Esophagus muscularis mucosa (tissue), 4 donors: ENCODE data around the gene NFKB2. TPM values are rescaled to one million over a fixed set of nuclear protein-coding genes. Genes with fewer than 3 reads are reported as not detected.

Experiments used
- DNase-seq: peaks from one replicate; pipeline ENCODE4 v3.0.0-alpha.2; 2017; ENCODE audit errors: extremely low spot score
- H3K27ac ChIP-seq, 4 donors: fragments of 200-600 bp; sonication (generic); replicated peaks in 1 of 4; 1 replicate in 3 of 4; 2 replicates in 1 of 4; pipeline ENCODE4 v1.5.1; 2016 to 2019; ENCODE audit warnings: mild to moderate bottlenecking in 1 of 4
- H3K27me3 ChIP-seq, 4 donors: fragments of 200-600 bp; sonication (generic); one replicate each; pipeline versions ENCODE4 v1.5.1 to v1.6.0; 2016 to 2019
- H3K36me3 ChIP-seq, 4 donors: fragments of 200-600 bp; sonication (generic); one replicate each; pipeline ENCODE4 v1.5.1; 2016 to 2019
- H3K4me1 ChIP-seq, 4 donors: fragments of 200-600 bp; sonication (generic); one replicate each; pipeline ENCODE4 v1.5.1; 2016 to 2019
- H3K4me3 ChIP-seq, 4 donors: fragments of 200-600 bp; sonication (generic); 1 replicate in 2 of 4; 2 replicates in 2 of 4; pipeline ENCODE4 v1.5.1; 2016 to 2019; ENCODE audit warnings: mild to moderate bottlenecking in 4 of 4, moderate library complexity in 1 of 4
- H3K9me3 ChIP-seq, 4 donors: fragments of 200-600 bp; sonication (generic); 1 replicate in 3 of 4; 2 replicates in 1 of 4; pipeline ENCODE4 v1.5.1; 2016 to 2019
- CTCF ChIP-seq, 3 experiments: fragments of 200-600 bp in 2 of 3; fragments of 450-650 bp in 1 of 3; sonication (generic) in 2 of 3; IDR thresholded peaks; one replicate each; pipeline ENCODE4 v1.5.1; 2017 to 2019; ENCODE audit warnings: antibody characterized with exemption in 3 of 3, mild to moderate bottlenecking in 2 of 3, moderate library complexity in 1 of 3
- EP300 ChIP-seq: sonication (generic); formaldehyde crosslinking; IDR thresholded peaks from one replicate; pipeline ENCODE4 v1.6.1; 2017; ENCODE audit warnings: antibody characterized with exemption
- POLR2A ChIP-seq: fragments of 450-650 bp; IDR thresholded peaks from one replicate; pipeline ENCODE4 v1.6.1; 2017; ENCODE audit warnings: antibody characterized with exemption, moderate library complexity, mild to moderate bottlenecking, low read depth
- POLR2AphosphoS5 ChIP-seq, 2 donors: sonication (generic); formaldehyde crosslinking; IDR thresholded peaks; one replicate each; pipeline ENCODE4 v1.6.1; 2017; ENCODE audit warnings: antibody characterized with exemption in 2 of 2
- WGBS: methylation state at CpG from one replicate; pipeline ENCODE4 v1.1.5; 2018; 5-methylcytosine and 5-hydroxymethylcytosine counted together
- intact Hi-C: fragments of 100-400 bp; cut with DNase I; formaldehyde crosslinking; loops from one replicate; pipeline ENCODE4 v1.15.1; 2023
- total RNA-seq, 4 donors: library from RNA; depleted of rRNA; stranded (reverse); fragments of >200 nt; gene quantifications; one replicate each; pipeline versions ENCODE4 v1.1.0 to v1.2.1, GENCODE V29; 2016

NFKB2 gene
- total RNA-seq, 4 donors from 2014 or later = 18.7 to 47.0 (median 41.2) TPM

- no peak for DNase-seq
- H3K4me1 ChIP-seq = peaks cover 21 to 30% (median 29%) of the 10 kb centered on the region in 4 donors
- 77% methylated on average over 5 of the region's 6 CpGs for WGBS
- H3K4me3 ChIP-seq = no peak overlapping the region
- TF ChIP-seq POLR2A (no peak), POLR2AphosphoS5 (IDR thresholded peaks at IDR 0.05) (no peak), CTCF (IDR thresholded peaks at IDR 0.05) (no peak), EP300 (no peak)
- no peaks in the 10 kb centered on the region for H3K27me3 ChIP-seq
- H3K9me3 ChIP-seq = no peaks in the 10 kb centered on the region
- H3K36me3 ChIP-seq = peaks cover 6 to 24% (median 19%) of the 10 kb centered on the region in 4 donors
- no peak overlapping the region for H3K27ac ChIP-seq
- intact Hi-C loops = no loop called here
Observed at GRCh38 chr10:102424916-102425315, 29.4 kb downstream of the NFKB2 start.

DNA sequence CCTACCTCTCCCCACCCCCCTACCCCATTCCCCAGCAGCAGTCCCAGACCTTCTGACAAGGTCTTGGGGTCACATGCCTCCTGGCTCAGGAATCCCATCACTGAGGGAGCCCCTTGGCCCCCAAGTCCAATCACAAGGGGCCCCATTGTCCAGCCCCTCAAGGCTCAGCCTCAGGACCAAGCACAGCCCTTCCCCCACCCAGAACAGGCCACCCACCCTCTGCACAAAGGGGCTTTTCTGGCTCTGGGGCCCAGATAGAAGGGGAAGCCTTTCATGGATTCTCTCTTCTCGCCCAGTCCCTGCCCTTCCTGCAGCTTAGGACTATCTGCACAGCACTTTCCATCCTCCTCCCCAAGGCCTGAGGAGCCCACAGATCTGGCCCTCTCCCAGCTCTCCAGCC, 29.9 kb downstream of the NFKB2 start:
- Histone ChIP-seq H3K27me3 (no peaks in the 10 kb centered on the region), H3K36me3 (peaks cover 6 to 24% (median 19%) of the 10 kb centered on the region in 4 donors), H3K9me3 (no peaks in the 10 kb centered on the region), H3K4me3 (no peak overlapping the region), H3K27ac (no peak overlapping the region), H3K4me1 (peaks cover 16 to 25% (median 23%) of the 10 kb centered on the region in 4 donors)
- intact Hi-C loops = no loop called here
- no peak for DNase-seq
- 67% methylated on average over 1 of the region's 1 CpG for WGBS
- no peak for TF ChIP-seq POLR2AphosphoS5 (IDR thresholded peaks at IDR 0.05)
- no peak for TF ChIP-seq CTCF (IDR thresholded peaks at IDR 0.05)
- no peak for TF ChIP-seq POLR2A
- TF ChIP-seq EP300 = no peak

GRCh38 chr10:102426803-102427287, 31.3 kb downstream of the NFKB2 start:
- no peak overlapping the region for H3K27ac ChIP-seq
- H3K36me3 ChIP-seq = peaks cover 6 to 24% (median 19%) of the 10 kb centered on the region in 4 donors
- H3K4me3 ChIP-seq = no peak overlapping the region
- no peaks in the 10 kb centered on the region for H3K9me3 ChIP-seq
- no peak for TF ChIP-seq POLR2A
- TF ChIP-seq EP300 = no peak
- no peak for TF ChIP-seq CTCF (IDR thresholded peaks at IDR 0.05)
- no peak for TF ChIP-seq POLR2AphosphoS5 (IDR thresholded peaks at IDR 0.05)
- no peaks in the 10 kb centered on the region for H3K27me3 ChIP-seq
- intact Hi-C loops = no loop called here
- WGBS = 78% methylated on average over 7 of the region's 7 CpGs
- no peak for DNase-seq
- H3K4me1 ChIP-seq = peaks cover 21 to 30% (median 28%) of the 10 kb centered on the region in 4 donors

DNA sequence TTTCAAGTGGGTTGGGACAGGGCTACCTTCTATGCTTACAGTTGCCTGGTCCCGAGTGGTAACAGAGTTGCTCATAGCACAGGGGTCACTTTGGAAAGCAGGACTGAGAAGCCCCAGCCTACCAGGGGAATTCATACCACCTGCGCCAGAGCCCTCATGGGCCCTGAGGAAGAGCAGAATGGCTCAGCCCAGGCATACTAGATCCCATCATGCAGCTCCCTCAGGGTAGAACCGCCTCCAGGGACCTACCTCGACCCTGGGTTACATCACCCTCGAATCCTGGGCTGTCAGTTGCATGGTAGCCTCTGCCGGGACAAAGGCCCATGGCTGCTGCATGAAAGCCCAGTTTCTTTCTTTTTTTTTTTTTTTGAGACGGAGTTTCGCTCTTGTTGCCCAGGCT, 34.0 kb downstream of the NFKB2 start:
- Histone ChIP-seq H3K36me3 (peaks cover under 1 to 7% (median 4%) of the 10 kb centered on the region in 4 donors), H3K4me1 (peaks cover 14 to 25% (median 20%) of the 10 kb centered on the region in 4 donors), H3K27ac (no peak overlapping the region), H3K9me3 (no peaks in the 10 kb centered on the region), H3K27me3 (peaks cover 0 to 9% (median 0%) of the 10 kb centered on the region in 4 donors), H3K4me3 (no peak overlapping the region)
- WGBS = 85% methylated on average over 7 of the region's 8 CpGs
- intact Hi-C loops = no loop called here
- no peak for DNase-seq
- TF ChIP-seq POLR2AphosphoS5 (IDR thresholded peaks at IDR 0.05) (no peak), CTCF (IDR thresholded peaks at IDR 0.05) (no peak), EP300 (no peak), POLR2A (no peak)
